ENCODE data around the gene IRX6.

DNA sequence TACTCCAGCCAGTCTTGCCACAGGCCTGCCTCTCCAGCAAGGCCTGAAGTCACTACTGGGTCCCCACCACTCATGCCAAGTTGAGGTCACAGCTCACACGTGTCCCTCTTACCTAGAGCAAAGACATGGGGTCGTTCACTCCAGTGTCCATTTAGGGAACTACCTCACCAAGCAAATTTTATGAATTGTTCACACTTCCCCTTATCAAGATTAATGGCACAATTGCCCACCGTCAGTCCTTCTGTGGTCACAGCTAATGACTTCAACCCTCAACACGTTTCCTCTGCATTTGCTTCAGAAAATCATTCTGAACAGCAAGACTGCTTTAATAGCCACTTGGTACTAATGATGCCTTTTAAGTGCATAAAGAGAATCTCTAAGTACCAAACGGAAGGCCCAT lies 14.6 kb downstream of the IRX6 start:
- TF ChIP-seq MAFK (IDR thresholded peaks at IDR 0.05; ENCODE audit: low read depth, low read length) (no peak), MAX (IDR thresholded peaks at IDR 0.05) (no peak), CHD2 (IDR thresholded peaks at IDR 0.05; ENCODE audit: low read length) (no peak), CTCF (IDR thresholded peaks at IDR 0.05; ENCODE audit: control extremely low read depth in 1 of 3, insufficient read depth in 1 of 3, low read depth in 1 of 3, low read length in 3 of 3) (no peak), ASH2L (IDR thresholded peaks at IDR 0.05; ENCODE audit: low read length) (no peak), RFX5 (IDR thresholded peaks at IDR 0.05; ENCODE audit: borderline replicate concordance, low read depth, low read length) (no peak), SIX5 (IDR thresholded peaks at IDR 0.05; ENCODE audit: low read depth, low read length) (no peak), SRF (IDR thresholded peaks at IDR 0.05; ENCODE audit: low read depth, low read length) (no peak), POLR2A (IDR thresholded peaks at IDR 0.05; ENCODE audit: control extremely low read depth in 1 of 2, low read depth in 2 of 2, low read length in 2 of 2) (no peak), EZH2 (IDR thresholded peaks at IDR 0.05; ENCODE audit: low read depth, low read length, severe bottlenecking) (no peak)
- TF ChIP-seq, protein P1, sequence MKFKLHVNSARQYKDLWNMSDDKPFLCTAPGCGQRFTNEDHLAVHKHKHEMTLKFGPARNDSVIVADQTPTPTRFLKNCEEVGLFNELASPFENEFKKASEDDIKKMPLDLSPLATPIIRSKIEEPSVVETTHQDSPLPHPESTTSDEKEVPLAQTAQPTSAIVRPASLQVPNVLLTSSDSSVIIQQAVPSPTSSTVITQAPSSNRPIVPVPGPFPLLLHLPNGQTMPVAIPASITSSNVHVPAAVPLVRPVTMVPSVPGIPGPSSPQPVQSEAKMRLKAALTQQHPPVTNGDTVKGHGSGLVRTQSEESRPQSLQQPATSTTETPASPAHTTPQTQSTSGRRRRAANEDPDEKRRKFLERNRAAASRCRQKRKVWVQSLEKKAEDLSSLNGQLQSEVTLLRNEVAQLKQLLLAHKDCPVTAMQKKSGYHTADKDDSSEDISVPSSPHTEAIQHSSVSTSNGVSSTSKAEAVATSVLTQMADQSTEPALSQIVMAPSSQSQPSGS (IDR thresholded peaks at IDR 0.05; ENCODE audit: low read length) = no peak
- TF ChIP-seq, protein P2, sequence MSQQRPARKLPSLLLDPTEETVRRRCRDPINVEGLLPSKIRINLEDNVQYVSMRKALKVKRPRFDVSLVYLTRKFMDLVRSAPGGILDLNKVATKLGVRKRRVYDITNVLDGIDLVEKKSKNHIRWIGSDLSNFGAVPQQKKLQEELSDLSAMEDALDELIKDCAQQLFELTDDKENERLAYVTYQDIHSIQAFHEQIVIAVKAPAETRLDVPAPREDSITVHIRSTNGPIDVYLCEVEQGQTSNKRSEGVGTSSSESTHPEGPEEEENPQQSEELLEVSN (IDR thresholded peaks at IDR 0.05) = no peak
